HG03159 (cell line): ENCODE measurements around the gene SEC23A.
"Not testable (repeated sequence)": the region's sequence is repeated elsewhere in the genome, so short reads cannot be mapped to it uniquely, and the experiment has no call there.

Experiments
- ATAC-seq: cut with Tn5 transposase; IDR thresholded peaks from one replicate; pipeline ENCODE4 v1.9.1; 2021; ENCODE audit warnings: mild to moderate bottlenecking, moderate library complexity; ENCODE audit not compliant: unreplicated experiment

The SEC23A gene

GRCh38 chr14:39094515-39094914 lies 8.5 kb downstream of the SEC23A start:
- no peak for ATAC-seq

DNA sequence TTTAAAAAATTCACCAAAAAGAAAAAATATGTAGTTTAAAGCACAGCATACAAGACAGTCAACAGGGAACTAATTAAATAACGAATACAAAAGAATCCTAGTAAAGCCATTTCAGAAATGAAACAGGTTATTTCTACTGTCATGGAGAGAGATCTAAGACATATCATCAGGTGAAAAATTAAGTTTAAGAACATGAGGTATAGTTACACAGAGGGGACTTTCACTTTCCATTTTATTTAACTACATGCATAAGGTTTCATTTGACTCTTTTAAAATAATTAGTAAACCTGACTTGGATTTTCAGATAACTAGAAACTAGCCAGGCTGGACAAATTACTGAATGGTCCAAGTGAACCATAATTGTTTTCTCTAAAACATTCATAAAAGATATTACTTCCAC lies 11.3 kb downstream of the SEC23A start:
- ATAC-seq, result no peak

DNA sequence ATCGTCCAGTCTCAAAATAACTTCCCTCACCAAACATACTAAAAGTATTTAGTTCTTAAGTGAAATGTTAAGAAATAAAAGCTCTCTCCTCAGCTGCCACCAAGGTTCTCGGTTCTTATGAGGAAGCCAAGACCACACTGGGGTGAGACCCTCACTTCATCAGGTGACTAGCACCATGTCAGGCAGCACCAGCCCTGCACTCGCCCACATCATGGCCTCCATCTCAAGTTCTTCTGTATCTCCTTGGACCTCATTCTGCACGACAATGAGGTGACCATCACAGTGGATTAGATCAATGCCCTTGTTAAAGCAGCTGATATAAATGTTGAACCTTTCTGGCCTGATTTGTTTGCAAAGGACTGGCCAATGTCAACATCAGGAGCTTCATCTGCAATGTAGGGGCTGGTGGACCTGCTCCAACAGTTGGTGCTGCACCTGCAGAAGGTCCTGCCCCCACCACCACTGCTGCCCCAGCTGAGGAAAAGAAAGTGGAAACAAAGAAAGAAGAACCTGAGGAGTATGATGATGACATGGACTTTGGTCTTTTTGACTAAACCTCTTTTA lies 12.4 kb downstream of the SEC23A start:
- no peak for ATAC-seq

GRCh38 chr14:39087493-39087892 lies 15.5 kb downstream of the SEC23A start:
- no peak for ATAC-seq

DNA sequence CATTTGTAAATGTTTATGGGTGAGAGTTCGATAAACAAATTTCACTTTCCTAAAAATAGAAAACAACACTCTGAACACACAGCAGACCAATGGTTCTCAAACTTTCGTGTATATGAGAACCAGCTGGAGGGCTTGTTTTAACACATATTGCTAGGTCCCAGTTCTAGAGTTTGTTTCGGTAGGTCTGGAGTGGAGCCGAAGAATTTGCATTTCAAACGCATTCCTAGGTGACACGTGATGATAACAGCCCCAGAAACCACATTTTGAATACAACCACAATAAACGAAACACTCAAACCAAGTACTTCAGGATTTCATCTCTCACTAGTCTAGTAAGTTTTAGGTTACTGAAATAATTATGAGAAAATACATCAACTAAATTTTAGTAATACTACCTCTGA lies 17.1 kb downstream of the SEC23A start:
- ATAC-seq, result no peak

- ATAC-seq, result no peak
Observed at GRCh38 chr14:39083127-39083526, 19.9 kb downstream of the SEC23A start.

DNA sequence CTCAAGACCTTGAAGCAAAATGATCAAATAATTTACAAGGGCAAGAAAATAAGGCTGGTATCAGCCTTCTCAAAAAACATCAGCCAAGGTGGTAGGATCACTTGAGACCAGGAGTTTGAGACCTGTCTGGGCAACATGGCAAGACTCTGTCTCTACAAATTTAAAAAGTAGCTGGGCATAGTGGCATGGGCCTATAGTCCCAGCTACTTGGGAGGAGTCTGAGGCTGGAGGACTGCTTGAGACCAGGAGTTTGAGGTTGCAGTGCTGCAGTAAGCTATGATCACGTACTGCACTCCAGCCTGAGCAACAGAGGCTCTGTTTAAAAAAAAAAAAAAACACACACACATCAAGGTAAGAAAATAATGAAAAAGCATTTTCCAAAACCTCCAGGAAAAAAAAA lies 22.1 kb downstream of the SEC23A start:
- no peak for ATAC-seq

GRCh38 chr14:39071096-39071495 lies 31.9 kb downstream of the SEC23A start:
- no peak for ATAC-seq

- no peak for ATAC-seq
Observed at GRCh38 chr14:39069923-39070322, 33.1 kb downstream of the SEC23A start.

GRCh38 chr14:39069169-39069805 lies 33.7 kb downstream of the SEC23A start:
- ATAC-seq, result not testable (repeated sequence)

GRCh38 chr14:39060818-39061437 lies 42.1 kb downstream of the SEC23A start:
- ATAC-seq, result peak; percentile 100

- no peak for ATAC-seq
Observed at GRCh38 chr14:39055786-39056474, 47.1 kb downstream of the SEC23A start.

- ATAC-seq, result not testable (repeated sequence)
Observed at GRCh38 chr14:39052869-39053454, 50.1 kb downstream of the SEC23A start.

DNA sequence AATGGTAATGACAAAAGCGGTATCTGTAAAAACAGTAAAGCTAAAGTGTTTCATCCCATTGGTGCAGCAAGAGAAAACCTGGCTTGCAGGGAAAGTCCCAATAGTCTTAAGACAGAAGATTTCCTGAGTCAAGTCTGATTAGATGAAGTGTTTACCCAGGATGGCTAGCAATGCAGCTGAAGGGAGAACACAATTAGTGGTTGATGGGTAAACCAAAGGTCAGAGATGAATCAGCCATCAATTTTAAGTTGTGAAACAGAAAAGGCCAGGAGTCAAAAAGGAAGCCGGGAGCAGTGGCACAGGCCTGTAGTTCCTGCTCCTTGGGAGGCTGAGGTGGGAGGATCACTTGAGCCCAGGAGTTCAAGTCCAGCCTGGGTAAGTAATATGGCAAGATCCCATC lies 52.6 kb downstream of the SEC23A start:
- ATAC-seq, result no peak

- ATAC-seq, result peak; percentile 48
Observed at GRCh38 chr14:39045889-39046288, 57.1 kb downstream of the SEC23A start.

DNA sequence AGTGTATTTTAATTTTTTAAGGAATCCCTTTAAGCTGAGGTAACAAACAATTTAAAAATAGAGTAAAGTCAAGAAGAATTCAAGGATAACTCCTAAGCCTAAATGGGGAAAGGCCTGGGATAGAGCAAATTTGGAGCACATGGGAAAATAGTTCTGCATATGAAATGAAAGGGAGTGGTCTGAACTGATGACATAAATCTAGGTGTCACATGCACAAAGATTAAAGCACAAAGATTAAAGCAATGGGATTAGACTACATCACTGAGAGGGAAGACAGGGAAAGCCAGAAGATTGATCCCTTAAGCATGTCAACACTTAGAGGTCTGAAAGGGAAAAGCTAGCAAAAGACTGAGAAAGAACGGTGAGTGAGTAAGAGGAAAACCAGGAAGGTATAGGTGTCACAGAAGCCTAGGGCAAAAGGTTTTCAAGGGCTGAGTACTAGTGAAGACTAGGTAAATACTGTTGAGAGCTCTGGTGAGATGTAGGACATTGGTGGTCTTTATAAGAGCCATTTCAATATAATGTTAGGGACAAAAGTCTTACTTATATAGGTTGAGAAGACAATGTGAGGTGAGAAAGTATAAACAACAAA lies 59.6 kb downstream of the SEC23A start:
- ATAC-seq, result no peak

GRCh38 chr14:39040529-39040928 lies 62.5 kb downstream of the SEC23A start:
- no peak for ATAC-seq

DNA sequence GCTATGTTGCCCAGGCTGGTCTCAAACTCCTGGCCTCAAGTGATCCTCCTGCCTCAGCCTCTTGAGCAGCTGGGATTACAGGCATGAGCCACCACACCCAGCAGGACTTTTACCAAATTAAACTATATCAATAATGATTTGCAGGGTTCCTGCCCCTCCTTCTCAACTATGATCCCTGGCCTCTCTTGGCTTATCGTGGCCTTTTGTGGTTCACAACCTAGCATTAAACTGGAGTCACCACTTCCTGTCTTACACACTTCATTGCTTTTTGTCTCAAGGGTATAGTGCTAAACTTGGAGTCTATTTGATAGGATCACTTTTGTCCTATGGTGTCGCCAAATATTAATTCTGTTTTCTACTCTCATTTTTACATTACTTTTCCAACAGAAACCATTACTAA lies 64.5 kb downstream of the SEC23A start:
- ATAC-seq, result no peak

GRCh38 chr14:39036760-39037159 lies 66.3 kb downstream of the SEC23A start:
- ATAC-seq, result no peak

DNA sequence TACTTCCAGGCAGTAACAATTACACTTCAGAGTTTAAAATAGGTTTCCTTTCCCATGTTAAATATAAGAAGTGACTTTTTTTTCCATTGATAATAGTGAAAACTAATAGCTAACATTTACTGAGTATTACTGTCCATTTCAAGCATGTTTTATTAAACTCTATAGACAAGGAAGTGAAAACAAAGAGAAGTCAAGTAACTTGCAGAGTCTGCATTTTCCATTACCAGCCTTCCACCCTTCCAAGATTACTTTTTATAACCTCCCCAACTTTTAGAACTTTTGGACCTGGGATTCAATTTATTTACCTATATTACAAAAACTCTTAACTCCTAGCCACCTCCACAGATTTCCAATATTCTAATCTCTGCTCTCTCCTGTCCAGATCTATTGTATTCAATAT lies 67.7 kb downstream of the SEC23A start:
- ATAC-seq, result no peak
